B cell (primary cell): ENCODE measurements around the gene PLSCR3. TPM values are rescaled to one million over a fixed set of nuclear protein-coding genes. Genes with fewer than 3 reads are reported as not detected.

Experiments used
- ATAC-seq: fragments of 200-7000 bp; cut with Tn5 transposase; one replicate; pipeline ENCODE4 v1.10.0; 2021; ENCODE audit warnings: low read depth, mild to moderate bottlenecking, moderate number of reproducible peaks, moderate library complexity
- CTCF ChIA-PET: fragments of 350-600 bp; sonication (Branson Sonifier 250); formaldehyde crosslinking; loops from one replicate; lab custom pipeline; 2021; ENCODE audit warnings: antibody characterized with exemption, inconsistent platforms; lab: Charles Lee
- POLR2A ChIA-PET: fragments of 350-600 bp; sonication (Branson Sonifier 250); formaldehyde crosslinking; loops from one replicate; lab custom pipeline; 2021; ENCODE audit warnings: antibody characterized with exemption; lab: Charles Lee
- DNase-seq: peaks from one replicate; pipeline ENCODE4 v3.0.0; 2013
- H2AFZ ChIP-seq: 2 replicates; pipeline ENCODE4 v1.6.1; 2012; ENCODE audit warnings: mild to moderate bottlenecking, low read depth, low read length; ENCODE audit not compliant: insufficient read depth, poor library complexity, severe bottlenecking
- H3K27ac ChIP-seq, 2 donors: 1 replicate in 1 of 2; 2 replicates in 1 of 2; pipeline ENCODE4 v1.5.1; 2012 to 2013; ENCODE audit warnings: low read length in 2 of 2, mild to moderate bottlenecking in 2 of 2, moderate library complexity in 1 of 2
- H3K27me3 ChIP-seq, 4 experiments: fragments of 200-600 bp in 1 of 4; sonication (generic) in 1 of 4; replicated peaks in 1 of 4; 1 replicate in 2 of 4; 2 replicates in 2 of 4; pipeline versions ENCODE4 v1.6.1 to v1.7.0; 2013 to 2016; ENCODE audit warnings: low read length in 3 of 4, mild to moderate bottlenecking in 2 of 4, mixed read lengths in 1 of 4, moderate library complexity in 1 of 4; ENCODE audit not compliant: insufficient read depth in 4 of 4, control insufficient read depth in 3 of 4; ENCODE audit errors: control extremely low read depth in 1 of 4
- H3K36me3 ChIP-seq, 2 experiments: replicated peaks in 1 of 2; 1 replicate in 1 of 2; 2 replicates in 1 of 2; pipeline versions ENCODE4 v1.6.1 to v1.7.1; 2013; ENCODE audit warnings: low read length in 1 of 2; ENCODE audit not compliant: insufficient read depth in 2 of 2, control insufficient read depth in 1 of 2; ENCODE audit errors: control extremely low read depth in 1 of 2, extremely low read depth in 1 of 2
- H3K4me1 ChIP-seq, 2 donors: fragments of 200-600 bp in 1 of 2; sonication (generic) in 1 of 2; 1 replicate in 1 of 2; 2 replicates in 1 of 2; pipeline versions ENCODE4 v1.5.1 to v1.6.1; 2013 to 2017; ENCODE audit warnings: low read length in 2 of 2; ENCODE audit not compliant: control insufficient read depth in 2 of 2, insufficient read depth in 2 of 2
- H3K4me2 ChIP-seq: replicated peaks from 2 replicates; pipeline ENCODE3; 2012; ENCODE audit warnings: mild to moderate bottlenecking, low read depth, low read length; ENCODE audit not compliant: poor library complexity, severe bottlenecking
- H3K4me3 ChIP-seq, 5 experiments: fragments of 200-600 bp in 1 of 5; sonication (generic) in 1 of 5; 1 replicate in 3 of 5; 2 replicates in 2 of 5; pipeline versions ENCODE4 v1.5.1 to v1.7.0; 2011 to 2016; ENCODE audit warnings: low read length in 4 of 5, mild to moderate bottlenecking in 4 of 5, low read depth in 2 of 5, control low read depth in 1 of 5, moderate library complexity in 1 of 5; ENCODE audit not compliant: insufficient read depth in 1 of 5; ENCODE audit errors: control extremely low read depth in 1 of 5, extremely low read depth in 1 of 5
- H3K79me2 ChIP-seq: fragments of 200-600 bp; sonication (generic); one replicate; pipeline ENCODE4 v1.6.0; 2016; ENCODE audit warnings: low read length; ENCODE audit not compliant: control insufficient read depth, insufficient read depth
- H3K9ac ChIP-seq: fragments of 200-600 bp; sonication (generic); 2 replicates; pipeline ENCODE4 v1.6.1; 2017; ENCODE audit warnings: mild to moderate bottlenecking, low read length, moderate library complexity
- H3K9me3 ChIP-seq, 3 donors: one replicate each; pipeline versions ENCODE4 v1.6.1 to v1.7.1; 2013; ENCODE audit warnings: low read length in 2 of 3; ENCODE audit not compliant: control insufficient read depth in 2 of 3, insufficient read depth in 1 of 3; ENCODE audit errors: control extremely low read depth in 1 of 3
- H4K20me1 ChIP-seq: 2 replicates; pipeline ENCODE4 v1.6.0; 2012; ENCODE audit warnings: mild to moderate bottlenecking, low read length; ENCODE audit not compliant: insufficient read depth, control insufficient read depth, poor library complexity, severe bottlenecking
- H3K27ac Mint-ChIP-seq: one replicate; pipeline ENCODE4 v1.8.0; 2021; ENCODE audit warnings: mixed read lengths
- H3K27me3 Mint-ChIP-seq: one replicate; pipeline ENCODE4 v1.8.0; 2021; ENCODE audit warnings: mixed read lengths
- H3K4me1 Mint-ChIP-seq: one replicate; pipeline ENCODE4 v1.8.0; 2021; ENCODE audit warnings: mixed read lengths
- H3K4me3 Mint-ChIP-seq: one replicate; pipeline ENCODE4 v1.8.0; 2021; ENCODE audit warnings: mixed read lengths
- H3K9me3 Mint-ChIP-seq: one replicate; pipeline ENCODE4 v1.8.0; 2022; ENCODE audit warnings: mixed read lengths; ENCODE audit not compliant: insufficient read depth
- EZH2 ChIP-seq: IDR thresholded peaks from 2 replicates; pipeline ENCODE4 v1.6.1; 2012; ENCODE audit warnings: borderline replicate concordance, low read depth, mild to moderate bottlenecking, moderate library complexity, low read length; ENCODE audit not compliant: insufficient read depth, poor library complexity, severe bottlenecking
- WGBS: methylation state at CpG from one replicate; pipeline ENCODE4 v1.1.5; 2013; ENCODE audit warnings: missing lambda C conversion rate; ENCODE audit not compliant: insufficient coverage; 5-methylcytosine and 5-hydroxymethylcytosine counted together
- intact Hi-C: fragments of 100-400 bp; cut with micrococcal nuclease; formaldehyde crosslinking; loops from one replicate; pipeline ENCODE4 v1.10.0; 2022
- polyA plus RNA-seq: library from polyadenylated mRNA; depleted of rRNA; stranded (reverse); fragments of >200 nt; gene quantifications from 2 replicates; pipeline ENCODE4 v1.2.3, GENCODE V29; 2012
- total RNA-seq, 2 donors: library from RNA; stranded (reverse); fragments of 120-200 nt in 1 of 2; gene quantifications; 1 replicate in 1 of 2; 2 replicates in 1 of 2; pipeline versions ENCODE4 v1.2.3 to v1.2.4, GENCODE V29; 2013 to 2022
- TF ChIP-seq, protein P1 (sequence below): fragments of 200-600 bp; IDR thresholded peaks from one replicate; pipeline ENCODE4 v1.8.0; 2022; ENCODE audit warnings: antibody characterized with exemption, mild to moderate bottlenecking

Gene PLSCR3
- total and polyA plus RNA-seq, 2 donors (not counting 1 experiment from before 2014, with no cell fraction given), result 31.6 to 122 TPM

DNA sequence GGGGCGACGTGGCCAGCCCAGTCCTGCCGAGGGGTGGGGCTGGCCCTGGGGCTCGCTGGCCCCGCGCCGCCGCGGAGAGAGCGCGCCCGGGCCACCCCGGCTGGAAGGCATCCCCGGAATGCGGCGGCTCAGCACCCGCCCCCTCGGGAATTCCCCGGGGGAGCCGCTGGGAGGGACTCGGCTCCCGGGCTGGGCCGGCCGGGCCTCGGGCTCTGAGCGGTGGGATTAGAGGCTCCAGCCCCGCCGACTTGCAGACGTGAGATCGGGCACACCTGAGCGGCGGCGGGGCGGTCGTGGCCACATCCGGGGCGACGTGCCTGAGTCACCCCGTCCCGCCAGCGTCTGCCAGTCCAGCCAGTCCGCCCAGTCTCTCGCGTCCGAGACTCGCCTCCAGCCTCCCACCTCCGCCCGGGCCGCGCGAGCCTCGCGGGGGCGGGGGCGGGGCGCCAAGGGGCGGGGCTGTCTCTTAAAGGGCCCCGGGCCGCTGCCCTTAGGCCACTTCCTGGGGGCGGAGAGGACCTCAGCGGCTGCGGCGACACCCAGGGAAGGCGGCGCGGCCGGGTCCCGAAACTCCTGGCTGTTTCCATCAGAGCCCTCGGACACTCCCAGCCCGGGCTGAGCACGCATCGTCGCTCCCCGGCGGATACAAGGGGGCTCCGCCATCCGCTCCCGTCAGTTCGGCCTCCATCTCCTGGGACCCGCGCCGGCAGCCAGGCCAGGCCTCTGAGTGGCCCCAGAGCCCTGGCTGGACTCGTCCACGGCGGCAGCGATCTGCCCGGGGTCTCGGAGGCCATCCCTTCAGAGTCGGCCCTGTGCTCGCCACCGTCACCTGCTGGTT is 42.4 kb downstream of the PLSCR3 start, which contains the start of gene KCTD11:
Gene KCTD11, plus strand, starts transcription at position 498 of the 838 bp plus-strand sequence.
- H3K27ac ChIP-seq, result peak within 1 kb of the TSS; percentile 63 to 90
- peaks cover 2 to 22% of the 10 kb centered on the region in 2 experiments for H3K36me3 ChIP-seq
- TF ChIP-seq, protein P1, sequence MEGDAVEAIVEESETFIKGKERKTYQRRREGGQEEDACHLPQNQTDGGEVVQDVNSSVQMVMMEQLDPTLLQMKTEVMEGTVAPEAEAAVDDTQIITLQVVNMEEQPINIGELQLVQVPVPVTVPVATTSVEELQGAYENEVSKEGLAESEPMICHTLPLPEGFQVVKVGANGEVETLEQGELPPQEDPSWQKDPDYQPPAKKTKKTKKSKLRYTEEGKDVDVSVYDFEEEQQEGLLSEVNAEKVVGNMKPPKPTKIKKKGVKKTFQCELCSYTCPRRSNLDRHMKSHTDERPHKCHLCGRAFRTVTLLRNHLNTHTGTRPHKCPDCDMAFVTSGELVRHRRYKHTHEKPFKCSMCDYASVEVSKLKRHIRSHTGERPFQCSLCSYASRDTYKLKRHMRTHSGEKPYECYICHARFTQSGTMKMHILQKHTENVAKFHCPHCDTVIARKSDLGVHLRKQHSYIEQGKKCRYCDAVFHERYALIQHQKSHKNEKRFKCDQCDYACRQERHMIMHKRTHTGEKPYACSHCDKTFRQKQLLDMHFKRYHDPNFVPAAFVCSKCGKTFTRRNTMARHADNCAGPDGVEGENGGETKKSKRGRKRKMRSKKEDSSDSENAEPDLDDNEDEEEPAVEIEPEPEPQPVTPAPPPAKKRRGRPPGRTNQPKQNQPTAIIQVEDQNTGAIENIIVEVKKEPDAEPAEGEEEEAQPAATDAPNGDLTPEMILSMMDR, result peak; percentile 50
- TF ChIP-seq EZH2, result no peak
- peaks cover 14 to 41% of the 10 kb centered on the region in 2 donors for H3K4me1 ChIP-seq
- H2AFZ ChIP-seq, result peak within 1 kb of the TSS; percentile 88
- ATAC-seq (peak; percentile 67), DNase-seq (peak; percentile 78)
- peaks cover 24% of the 10 kb centered on the region for H4K20me1 ChIP-seq
- CTCF ChIA-PET, result interaction anchor here (0.7 to 4.1 kb wide), 12 partner anchors 15 to 336 kb away, joined by 3 to 31 read pairs (median 6); partner anchors contain the start of genes ACAP1, NEURL4, SENP3 and SOX15
- intact Hi-C loops, result loop anchor here (1.0 to 2.0 kb wide), 4 partner anchors 23 to 52 kb away; partner anchors contain the start of genes GPS2, NEURL4, PLSCR3 and TMEM256
- Mint-ChIP-seq H3K4me3 (peak within 1 kb of the TSS; percentile 94), H3K9me3 (no peaks in the 10 kb centered on the region), H3K4me1 (peaks cover 38% of the 10 kb centered on the region), H3K27ac (peak within 1 kb of the TSS; percentile 91), H3K27me3 (no peaks in the 10 kb centered on the region)
- no peaks in the 10 kb centered on the region for H3K27me3 ChIP-seq
- H3K4me3 ChIP-seq, result peak within 1 kb of the TSS; percentile 35 to 92 (median 84)
- POLR2A ChIA-PET, result interaction anchor here (0.6 to 3.0 kb wide), 10 partner anchors 10 to 132 kb away, joined by 3 to 17 read pairs (median 5); partner anchors contain the start of genes ACAP1, CHRNB1, NEURL4 and POLR2A
- H3K79me2 ChIP-seq, result peaks cover 19% of the 10 kb centered on the region
- under 1% methylated on average over 91 of the region's 91 CpGs for WGBS
- H3K4me2 ChIP-seq, result peak within 1 kb of the TSS; percentile 97
- H3K9ac ChIP-seq, result peak within 1 kb of the TSS; percentile 86
- no peaks in the 10 kb centered on the region for H3K9me3 ChIP-seq
